ENCODE results near the gene IL1RAPL2. TPM values are rescaled to one million over a fixed set of nuclear protein-coding genes. Genes with fewer than 3 reads are reported as not detected.

IL1RAPL2 gene
- total and polyA plus RNA-seq, 8 donors: 0.13 to 1.1 (median 0.47) TPM; not detected in 2

DNA sequence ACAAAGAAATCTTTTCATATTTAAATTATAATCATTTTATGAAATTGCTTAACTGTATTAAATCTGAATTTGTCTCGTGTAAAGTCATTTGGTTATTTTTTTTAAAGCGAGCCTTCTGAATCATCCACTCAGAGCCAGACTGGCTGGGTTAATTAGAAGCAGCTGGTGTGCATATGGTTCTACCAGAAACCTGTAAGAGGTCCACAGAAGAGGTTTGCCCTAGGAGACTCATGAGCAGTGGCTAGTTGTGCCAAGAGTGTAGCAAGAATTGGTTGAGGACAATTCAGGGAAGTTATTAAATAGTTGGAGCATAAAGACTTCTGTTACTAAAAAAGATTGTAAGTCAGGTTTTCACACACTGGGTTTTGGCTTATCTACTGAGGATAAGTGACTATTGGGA lies 267.4 kb downstream of the IL1RAPL2 start:
- no peak for ATAC-seq

DNA sequence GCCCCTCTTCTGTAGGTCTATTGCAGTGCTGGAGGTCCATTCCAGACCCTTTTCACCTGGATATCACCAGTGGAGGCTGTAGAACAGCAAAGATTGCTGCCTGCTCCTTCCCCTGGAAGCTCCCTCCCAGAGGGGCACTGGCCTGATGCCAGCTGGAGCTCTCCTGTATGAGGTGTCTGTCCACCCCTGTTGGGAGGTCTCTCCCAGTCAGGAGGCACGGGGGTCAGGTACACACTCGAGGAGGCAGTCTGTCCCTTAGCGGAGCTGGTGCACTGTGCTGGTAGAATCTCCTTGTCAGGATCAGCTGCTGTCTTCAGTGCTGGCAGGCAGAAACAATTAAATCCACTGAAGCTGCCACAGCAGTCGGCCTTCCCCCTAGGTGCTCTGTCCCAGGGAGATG lies 276.6 kb downstream of the IL1RAPL2 start:
- Histone ChIP-seq H3K27me3 (no peaks in the 10 kb centered on the region), H3K4me3 (no peak overlapping the region), H3K27ac (no peak overlapping the region), H3K4me1 (no peaks in the 10 kb centered on the region), H3K9me3 (no peaks in the 10 kb centered on the region), H3K36me3 (no peaks in the 10 kb centered on the region)
- ATAC-seq: no peak
- TF ChIP-seq, protein P1, sequence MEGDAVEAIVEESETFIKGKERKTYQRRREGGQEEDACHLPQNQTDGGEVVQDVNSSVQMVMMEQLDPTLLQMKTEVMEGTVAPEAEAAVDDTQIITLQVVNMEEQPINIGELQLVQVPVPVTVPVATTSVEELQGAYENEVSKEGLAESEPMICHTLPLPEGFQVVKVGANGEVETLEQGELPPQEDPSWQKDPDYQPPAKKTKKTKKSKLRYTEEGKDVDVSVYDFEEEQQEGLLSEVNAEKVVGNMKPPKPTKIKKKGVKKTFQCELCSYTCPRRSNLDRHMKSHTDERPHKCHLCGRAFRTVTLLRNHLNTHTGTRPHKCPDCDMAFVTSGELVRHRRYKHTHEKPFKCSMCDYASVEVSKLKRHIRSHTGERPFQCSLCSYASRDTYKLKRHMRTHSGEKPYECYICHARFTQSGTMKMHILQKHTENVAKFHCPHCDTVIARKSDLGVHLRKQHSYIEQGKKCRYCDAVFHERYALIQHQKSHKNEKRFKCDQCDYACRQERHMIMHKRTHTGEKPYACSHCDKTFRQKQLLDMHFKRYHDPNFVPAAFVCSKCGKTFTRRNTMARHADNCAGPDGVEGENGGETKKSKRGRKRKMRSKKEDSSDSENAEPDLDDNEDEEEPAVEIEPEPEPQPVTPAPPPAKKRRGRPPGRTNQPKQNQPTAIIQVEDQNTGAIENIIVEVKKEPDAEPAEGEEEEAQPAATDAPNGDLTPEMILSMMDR (IDR thresholded peaks at IDR 0.05): no peak
- DNase-seq: no peak
- intact Hi-C loops (cut with DNase I): no loop called here

More for the DNA sequence above, 267.4 kb downstream of the IL1RAPL2 start:
- no peaks in the 10 kb centered on the region for H3K9me3 ChIP-seq
- H3K4me3 ChIP-seq: no peak overlapping the region
- H3K27ac ChIP-seq: no peak overlapping the region
- TF ChIP-seq, protein P1 (IDR thresholded peaks at IDR 0.05): no peak
- no peaks in the 10 kb centered on the region for H3K36me3 ChIP-seq
- no peaks in the 10 kb centered on the region for H3K27me3 ChIP-seq
- intact Hi-C loops (cut with DNase I): no loop called here
- no peaks in the 10 kb centered on the region for H3K4me1 ChIP-seq
- no peak for DNase-seq

DNA sequence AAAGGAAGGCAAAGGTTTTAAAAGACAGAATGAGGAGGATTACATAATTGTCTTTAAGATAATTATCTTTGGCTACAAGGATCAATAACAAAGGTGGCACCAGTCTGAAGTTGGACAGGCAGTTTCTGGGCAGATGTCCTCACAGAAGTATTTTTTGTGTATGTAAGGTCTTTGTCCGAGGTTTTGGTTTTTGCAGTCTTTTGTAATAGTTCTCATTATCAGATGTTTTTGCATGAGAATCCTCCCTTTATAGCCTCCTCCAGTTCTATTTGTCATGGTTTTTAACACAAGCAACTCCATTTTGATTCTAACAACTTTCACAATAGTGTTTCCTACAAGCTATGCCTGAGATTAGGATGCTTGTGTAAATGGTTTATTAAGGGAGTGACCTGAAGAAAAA lies 286.2 kb downstream of the IL1RAPL2 start:
- Histone ChIP-seq H3K9me3 (no peaks in the 10 kb centered on the region), H3K4me3 (no peak overlapping the region), H3K4me1 (no peaks in the 10 kb centered on the region), H3K36me3 (no peaks in the 10 kb centered on the region), H3K27ac (no peak overlapping the region), H3K27me3 (no peaks in the 10 kb centered on the region)
- intact Hi-C loops (cut with DNase I): no loop called here
- DNase-seq: no peak
- no peak for ATAC-seq
- TF ChIP-seq, protein P1 (IDR thresholded peaks at IDR 0.05): no peak

GRCh38 chrX:104854188-104854587 lies 288.2 kb downstream of the IL1RAPL2 start:
- no peak overlapping the region for H3K4me3 ChIP-seq
- no peaks in the 10 kb centered on the region for H3K9me3 ChIP-seq
- DNase-seq (no peak), ATAC-seq (no peak)
- H3K4me1 ChIP-seq: no peaks in the 10 kb centered on the region
- H3K36me3 ChIP-seq: no peaks in the 10 kb centered on the region
- H3K27ac ChIP-seq: no peak overlapping the region
- H3K27me3 ChIP-seq: no peaks in the 10 kb centered on the region
- TF ChIP-seq, protein P1 (IDR thresholded peaks at IDR 0.05): no peak
- intact Hi-C loops (cut with DNase I): no loop called here

- DNase-seq: no peak
- no peak overlapping the region for H3K4me3 ChIP-seq
- TF ChIP-seq, protein P1 (IDR thresholded peaks at IDR 0.05): no peak
- ATAC-seq: no peak
- no peak overlapping the region for H3K27ac ChIP-seq
- H3K27me3 ChIP-seq: no peaks in the 10 kb centered on the region
- H3K4me1 ChIP-seq: no peaks in the 10 kb centered on the region
- intact Hi-C loops (cut with DNase I): no loop called here
- H3K9me3 ChIP-seq: no peaks in the 10 kb centered on the region
- no peaks in the 10 kb centered on the region for H3K36me3 ChIP-seq
These were observed 288.9 kb downstream of the IL1RAPL2 start for GRCh38 chrX:104854790-104855340.
